H1 (cell line): ENCODE results near the gene ITM2B. TPM values are rescaled to one million over a fixed set of nuclear protein-coding genes. Genes with fewer than 3 reads are reported as not detected.

Experiments
- CTCF ChIA-PET: fragments of 300-600 bp; sonication (Branson Sonifier 250); formaldehyde crosslinking; loops from one replicate; lab custom pipeline; 2021; ENCODE audit not compliant: partially characterized antibody; lab: Charles Lee
- POLR2A ChIA-PET: fragments of 300-600 bp; sonication (Branson Sonifier 250); formaldehyde crosslinking; loops from one replicate; lab custom pipeline; 2021; ENCODE audit warnings: inconsistent platforms; ENCODE audit not compliant: partially characterized antibody; lab: Charles Lee
- DNase-seq, 2 experiments: peaks; one replicate each; pipeline versions ENCODE4 v3.0.0 to v3.0.0-alpha.2; 2010 to 2022; ENCODE audit warnings: low spot score in 2 of 2, low read depth in 1 of 2, mixed read lengths in 1 of 2
- FAIRE-seq: peaks from 2 replicates; lab custom pipeline; 2011; peaks lifted over from hg19 to GRCh38; lab: Jason Lieb, UNC
- H2AFZ ChIP-seq: 2 replicates; pipeline ENCODE4 v1.8.1; 2012; ENCODE audit warnings: low read length, inconsistent platforms
- H2AK5ac ChIP-seq: 2 replicates; pipeline ENCODE4 v1.6.1; 2013; ENCODE audit warnings: low read depth, low read length
- H2BK120ac ChIP-seq: replicated peaks from 2 replicates; pipeline ENCODE3; 2013; ENCODE audit warnings: low read depth, low read length, inconsistent platforms
- H2BK12ac ChIP-seq: 2 replicates; pipeline ENCODE4 v1.6.1; 2013; ENCODE audit warnings: low read depth, low read length
- H2BK15ac ChIP-seq: 2 replicates; pipeline ENCODE4 v1.6.1; 2013; ENCODE audit warnings: low read length
- H2BK20ac ChIP-seq: 2 replicates; pipeline ENCODE4 v1.6.1; 2013; ENCODE audit warnings: low read length
- H2BK5ac ChIP-seq: 2 replicates; pipeline ENCODE4 v1.6.1; 2013; ENCODE audit warnings: low read depth, low read length
- H3K14ac ChIP-seq: 2 replicates; pipeline ENCODE4 v1.6.1; 2013; ENCODE audit warnings: inconsistent platforms; ENCODE audit not compliant: insufficient read length
- H3K18ac ChIP-seq: 2 replicates; pipeline ENCODE4 v1.6.1; 2013; ENCODE audit warnings: low read length; ENCODE audit errors: extremely low read depth
- H3K23ac ChIP-seq: 2 replicates; pipeline ENCODE4 v1.6.1; 2013; ENCODE audit warnings: inconsistent platforms; ENCODE audit not compliant: insufficient read length
- H3K23me2 ChIP-seq: 2 replicates; pipeline ENCODE4 v1.6.1; 2013; ENCODE audit warnings: low read depth, low read length
- H3K27ac ChIP-seq: 2 replicates; pipeline ENCODE4 v1.6.1; 2011; ENCODE audit warnings: low read depth, low read length, inconsistent platforms
- H3K27me3 ChIP-seq, 4 experiments: replicated peaks in 1 of 4; 1 replicate in 1 of 4; 2 replicates in 3 of 4; pipeline versions ENCODE4 v1.6.1 to v1.8.1; 2011 to 2013; ENCODE audit warnings: low read length in 3 of 4, mild to moderate bottlenecking in 3 of 4, inconsistent platforms in 2 of 4, mixed read lengths in 2 of 4, moderate library complexity in 1 of 4; ENCODE audit not compliant: control insufficient read depth in 3 of 4, insufficient read depth in 3 of 4; ENCODE audit errors: extremely low read depth in 1 of 4
- H3K36me3 ChIP-seq, 4 experiments: 2 replicates each; pipeline versions ENCODE4 v1.6.1 to v1.8.1; 2011 to 2013; ENCODE audit warnings: mild to moderate bottlenecking in 4 of 4, low read length in 3 of 4, moderate library complexity in 2 of 4, control low read depth in 1 of 4, inconsistent platforms in 1 of 4; ENCODE audit not compliant: insufficient read depth in 4 of 4, control insufficient read depth in 2 of 4
- H3K4ac ChIP-seq: replicated peaks from 2 replicates; pipeline ENCODE3; 2013; ENCODE audit warnings: low read length, low read depth, mixed read lengths, inconsistent platforms; ENCODE audit not compliant: insufficient read length
- H3K4me1 ChIP-seq, 4 experiments: replicated peaks in 1 of 4; 1 replicate in 1 of 4; 2 replicates in 3 of 4; pipeline versions ENCODE4 v1.6.1 to v1.8.1; 2011 to 2013; ENCODE audit warnings: low read length in 3 of 4, inconsistent platforms in 2 of 4, mixed read lengths in 1 of 4; ENCODE audit not compliant: insufficient read depth in 4 of 4, control insufficient read depth in 3 of 4
- H3K4me2 ChIP-seq, 2 experiments: 2 replicates each; pipeline versions ENCODE4 v1.6.1 to v1.8.1; 2011 to 2013; ENCODE audit warnings: low read depth in 2 of 2, low read length in 2 of 2, control low read depth in 1 of 2, inconsistent platforms in 1 of 2, mild to moderate bottlenecking in 1 of 2; ENCODE audit not compliant: insufficient read depth in 1 of 2
- H3K4me3 ChIP-seq, 4 experiments: fragments of 200-600, 300-600 bp in 1 of 4; sonication (generic), shearing (Covaris generic), sonication (Bioruptor Twin) in 1 of 4; 2 replicates each; pipeline versions ENCODE4 v1.5.1 to v1.8.1; 2011 to 2016; ENCODE audit warnings: low read length in 4 of 4, low read depth in 3 of 4, control low read depth in 2 of 4, inconsistent platforms in 2 of 4, mild to moderate bottlenecking in 2 of 4, mixed read lengths in 1 of 4, moderate library complexity in 1 of 4; ENCODE audit not compliant: insufficient read depth in 2 of 4; ENCODE audit errors: extremely low read depth in 1 of 4
- H3K56ac ChIP-seq: replicated peaks from 2 replicates; pipeline ENCODE3; 2013; ENCODE audit warnings: low read depth, mild to moderate bottlenecking, mixed read lengths, low read length, inconsistent platforms; ENCODE audit not compliant: insufficient read length
- H3K79me1 ChIP-seq: 2 replicates; pipeline ENCODE4 v1.6.1; 2013; ENCODE audit warnings: low read depth, low read length, control low read depth
- H3K79me2 ChIP-seq, 2 experiments: 2 replicates each; pipeline versions ENCODE4 v1.6.1 to v1.8.1; 2012 to 2013; ENCODE audit warnings: low read length in 2 of 2, mild to moderate bottlenecking in 2 of 2, inconsistent platforms in 1 of 2; ENCODE audit not compliant: insufficient read depth in 2 of 2, control insufficient read depth in 1 of 2
- H3K9ac ChIP-seq, 4 experiments: replicated peaks in 1 of 4; 1 replicate in 1 of 4; 2 replicates in 3 of 4; pipeline versions ENCODE4 v1.6.1 to v1.8.1; 2011 to 2013; ENCODE audit warnings: low read depth in 3 of 4, low read length in 3 of 4, control low read depth in 2 of 4, mild to moderate bottlenecking in 2 of 4, moderate library complexity in 2 of 4, inconsistent platforms in 1 of 4; ENCODE audit errors: extremely low read depth in 1 of 4
- H3K9me3 ChIP-seq, 2 experiments: 2 replicates each; pipeline versions ENCODE4 v1.6.1 to v1.8.1; 2012 to 2013; ENCODE audit warnings: mild to moderate bottlenecking in 2 of 2, moderate library complexity in 2 of 2, control low read depth in 1 of 2, inconsistent platforms in 1 of 2, low read depth in 1 of 2, low read length in 1 of 2, mixed read lengths in 1 of 2; ENCODE audit not compliant: insufficient read depth in 2 of 2
- H4K20me1 ChIP-seq, 2 experiments: replicated peaks in 1 of 2; 2 replicates each; pipeline versions ENCODE3 to v1.8.1; 2011 to 2013; ENCODE audit warnings: inconsistent platforms in 2 of 2, low read length in 2 of 2, mild to moderate bottlenecking in 1 of 2; ENCODE audit not compliant: insufficient read depth in 2 of 2, control insufficient read depth in 1 of 2
- H4K5ac ChIP-seq: 2 replicates; pipeline ENCODE4 v1.6.1; 2013; ENCODE audit warnings: low read length, low read depth, mixed read lengths, inconsistent platforms; ENCODE audit not compliant: insufficient read length
- H4K8ac ChIP-seq: 2 replicates; pipeline ENCODE4 v1.8.0; 2013; ENCODE audit warnings: mild to moderate bottlenecking, moderate library complexity, low read length, inconsistent platforms; ENCODE audit not compliant: insufficient read depth; ENCODE audit errors: extremely low read depth
- H4K91ac ChIP-seq: replicated peaks from 2 replicates; pipeline ENCODE3; 2013; ENCODE audit warnings: low read length, mixed read lengths, inconsistent platforms; ENCODE audit not compliant: insufficient read length
- CBX8 ChIP-seq: fragments of 300-800, 300-1000 bp; sonication (generic); IDR thresholded peaks from 2 replicates; pipeline ENCODE4 v1.7.1; 2016; ENCODE audit warnings: low read depth, low read length, borderline replicate concordance
- CTBP2 ChIP-seq: IDR thresholded peaks from 2 replicates; pipeline ENCODE4 v1.7.0; 2011; ENCODE audit warnings: borderline replicate concordance, mild to moderate bottlenecking, moderate library complexity, mixed read lengths, low read length; ENCODE audit not compliant: insufficient read depth, insufficient read length
- EGR1 ChIP-seq: IDR thresholded peaks from 2 replicates; pipeline ENCODE4 v1.6.1; 2011; ENCODE audit warnings: low read depth, low read length, borderline replicate concordance
- FOSL1 ChIP-seq: IDR thresholded peaks from 2 replicates; pipeline ENCODE4 v1.6.1; 2011; ENCODE audit warnings: mild to moderate bottlenecking, low read depth, low read length, moderate library complexity; ENCODE audit not compliant: insufficient read depth
- JUN ChIP-seq: IDR thresholded peaks from 2 replicates; pipeline ENCODE4 v1.6.1; 2011; ENCODE audit warnings: low read depth, mild to moderate bottlenecking, improper control_type of control experiment, low read length
- KDM4A ChIP-seq: IDR thresholded peaks from one replicate; pipeline ENCODE4 v1.7.1; 2012; ENCODE audit warnings: low read depth, mild to moderate bottlenecking, moderate library complexity, low read length, inconsistent platforms; ENCODE audit not compliant: severe bottlenecking
- KDM5A ChIP-seq: fragments of 200-600 bp; IDR thresholded peaks from 2 replicates; pipeline ENCODE4 v1.7.1; 2012; ENCODE audit warnings: mild to moderate bottlenecking, low read length, inconsistent platforms, mixed read lengths
- MAFK ChIP-seq: IDR thresholded peaks from 2 replicates; pipeline ENCODE4 v1.6.1; 2012; ENCODE audit warnings: low read depth, mild to moderate bottlenecking, improper control_type of control experiment, low read length
- NRF1 ChIP-seq: IDR thresholded peaks from 2 replicates; pipeline ENCODE4 v1.6.1; 2011; ENCODE audit warnings: mild to moderate bottlenecking, low read depth, low read length, improper control_type of control experiment
- POLR2AphosphoS5 ChIP-seq: IDR thresholded peaks from 2 replicates; pipeline ENCODE4 v1.6.1; 2011; ENCODE audit warnings: low read depth, low read length
- RXRA ChIP-seq: IDR thresholded peaks from 2 replicates; pipeline ENCODE4 v1.6.1; 2011; ENCODE audit warnings: low read depth, mild to moderate bottlenecking, low read length, moderate library complexity; ENCODE audit not compliant: insufficient read depth
- SP1 ChIP-seq: IDR thresholded peaks from 2 replicates; pipeline ENCODE4 v1.6.1; 2011; ENCODE audit warnings: low read depth, low read length
- SUZ12 ChIP-seq: fragments of 200-600 bp; sonication (generic); IDR thresholded peaks from 2 replicates; pipeline ENCODE4 v1.6.1; 2012; ENCODE audit warnings: mild to moderate bottlenecking, inconsistent platforms, low read length, moderate library complexity, mixed read lengths
- YY1 ChIP-seq: IDR thresholded peaks from 2 replicates; pipeline ENCODE4 v1.6.1; 2011; ENCODE audit warnings: low read depth, mild to moderate bottlenecking, low read length
- ZNF274 ChIP-seq: IDR thresholded peaks from 2 replicates; pipeline ENCODE4 v1.7.0; 2012; ENCODE audit warnings: low read length, borderline replicate concordance; ENCODE audit errors: extremely low read depth
- WGBS, 2 experiments: shearing (Covaris generic) in 1 of 2; methylation state at CpG; one replicate each; pipeline versions ENCODE4 v1.1.6 to v1.1.7; 2013 to 2015; ENCODE audit warnings: low lambda C conversion rate in 2 of 2, mixed read lengths in 2 of 2, inconsistent platforms in 1 of 2, low coverage in 1 of 2, missing lambda C conversion rate in 1 of 2; ENCODE audit not compliant: insufficient replicate concordance in 2 of 2, insufficient coverage in 1 of 2, insufficient read length in 1 of 2; ENCODE audit errors: extremely low coverage in 1 of 2, missing lambda C conversion rate in 1 of 2; 5-methylcytosine and 5-hydroxymethylcytosine counted together
- polyA plus RNA-seq, 7 experiments: library from polyadenylated mRNA; depleted of rRNA in 3 of 7; stranded (reverse) in 5 of 7; unstranded in 2 of 7; fragments of >200 nt in 5 of 7; fragments of 200-250 nt in 2 of 7; gene quantifications; 1 replicate in 5 of 7; 2 replicates in 1 of 7; 4 replicates in 1 of 7; pipeline versions ENCODE4 v1.2.1 to v1.2.3, GENCODE V29; 2011 to 2013; ENCODE audit warnings: missing spikeins in 2 of 7, mixed read lengths in 2 of 7
- total RNA-seq: library from RNA; stranded (reverse); fragmentation: NEBNext Ultra II Directional; extraction: Animal tissue kit (Norgen Biotek cat#: 25700); gene quantifications from 2 replicates; pipeline ENCODE4 v1.2.1, GENCODE V29; 2021

Gene ITM2B
- total and polyA plus RNA-seq, 2 of the 8 experiments (the other 6 are each of a cell fraction or from before 2014, with no cell fraction given), result 132 to 184 TPM

- Histone ChIP-seq H3K23ac (no peak overlapping the region), H3K23me2 (no peaks in the 10 kb centered on the region), H2BK12ac (no peak overlapping the region), H3K18ac (no peak overlapping the region), H3K79me1 (no peaks in the 10 kb centered on the region), H3K79me2 (no peaks in the 10 kb centered on the region), H4K91ac (no peak overlapping the region), H3K4me2 (no peak overlapping the region), H3K27ac (no peak overlapping the region), H3K14ac (no peak overlapping the region), H2BK20ac (no peak overlapping the region), H2AK5ac (no peak overlapping the region), H3K4ac (no peak overlapping the region), H3K36me3 (no peaks in the 10 kb centered on the region), H3K9me3 (0 out of 4 replicates have a peak, but pooled peaks cover 0 to 4% of the 10 kb centered on the region in 2 experiments), H2BK15ac (no peak overlapping the region), H3K4me3 (no peak overlapping the region), H3K9ac (no peak overlapping the region), H3K4me1 (no peaks in the 10 kb centered on the region), H2BK5ac (no peak overlapping the region), H3K27me3 (no peaks in the 10 kb centered on the region), H4K20me1 (no peaks in the 10 kb centered on the region), H2AFZ (no peak overlapping the region), H4K8ac (no peak overlapping the region), H2BK120ac (no peak overlapping the region), H4K5ac (no peak overlapping the region), H3K56ac (no peak overlapping the region)
- DNase-seq (no peak), FAIRE-seq (no peak)
- ChIA-PET CTCF (interaction anchor here (1.3 to 1.6 kb wide), 2 partner anchors 11 to 72 kb away, joined by 3 to 7 read pairs; no protein-coding TSS in a partner anchor), POLR2A (no interaction called here)
- 65% methylated on average over 2 of the region's 4 CpGs; no CpG with 5 or more reads in 1 of the 2 experiments for WGBS, 2 experiments
- TF ChIP-seq RXRA (no peak), SP1 (no peak), CBX8 (no peak), JUN (no peak), YY1 (no peak), ZNF274 (no peak), MAFK (no peak), SUZ12 (no peak), EGR1 (no peak), FOSL1 (no peak), CTBP2 (no peak), NRF1 (no peak), POLR2AphosphoS5 (no peak), KDM5A (no peak), KDM4A (no peak)
Observed at GRCh38 chr13:48199404-48199946, 33.5 kb upstream of the ITM2B start.
